ENCODE data around the gene POU6F2.

- TF ChIP-seq CTCF (conservative IDR thresholded peaks at IDR 0.05; ENCODE audit: low read depth in 2 of 2) (no peak), CREB1 (CRISPR knock-in tag; IDR thresholded peaks at IDR 0.05; ENCODE audit: low read depth) (no peak), REST (IDR thresholded peaks at IDR 0.05; ENCODE audit: unreplicated experiment) (no peak), EZH2phosphoT487 (IDR thresholded peaks at IDR 0.05; ENCODE audit: unreplicated experiment) (no peak), ZNF462 (CRISPR knock-in tag; IDR thresholded peaks at IDR 0.05) (no peak), ZNF114 (CRISPR knock-in tag; IDR thresholded peaks at IDR 0.05) (no peak), POLR2AphosphoS5 (IDR thresholded peaks at IDR 0.05; ENCODE audit: low read depth) (no peak), EZH2 (IDR thresholded peaks at IDR 0.05; ENCODE audit: low read depth, unreplicated experiment) (no peak), STAT1 (IDR thresholded peaks at IDR 0.05; ENCODE audit: unreplicated experiment) (no peak), ETS1 (IDR thresholded peaks at IDR 0.05) (no peak), JUNB (IDR thresholded peaks at IDR 0.05; ENCODE audit: unreplicated experiment) (no peak), NANOG (IDR thresholded peaks at IDR 0.05; ENCODE audit: borderline replicate concordance) (no peak), ZNF331 (CRISPR knock-in tag; IDR thresholded peaks at IDR 0.05; ENCODE audit: low read depth) (no peak)
These were observed 260.6 kb downstream of the POU6F2 start for GRCh38 chr7:39238234-39238869.

Data from GM23338 (cell line).